GM12872 (cell line): Measurements from ENCODE around the gene RAB13.

Experiments used
- TF ChIP-seq, protein P1 (sequence below): IDR thresholded peaks from 3 replicates; pipeline ENCODE4 v1.5.1; 2011; ENCODE audit warnings: low read depth, mild to moderate bottlenecking, low read length, moderate library complexity; ENCODE audit not compliant: insufficient read depth

Gene RAB13

GRCh38 chr1:153939476-153939875 is 46.7 kb downstream of the RAB13 start:
- TF ChIP-seq, protein P1, sequence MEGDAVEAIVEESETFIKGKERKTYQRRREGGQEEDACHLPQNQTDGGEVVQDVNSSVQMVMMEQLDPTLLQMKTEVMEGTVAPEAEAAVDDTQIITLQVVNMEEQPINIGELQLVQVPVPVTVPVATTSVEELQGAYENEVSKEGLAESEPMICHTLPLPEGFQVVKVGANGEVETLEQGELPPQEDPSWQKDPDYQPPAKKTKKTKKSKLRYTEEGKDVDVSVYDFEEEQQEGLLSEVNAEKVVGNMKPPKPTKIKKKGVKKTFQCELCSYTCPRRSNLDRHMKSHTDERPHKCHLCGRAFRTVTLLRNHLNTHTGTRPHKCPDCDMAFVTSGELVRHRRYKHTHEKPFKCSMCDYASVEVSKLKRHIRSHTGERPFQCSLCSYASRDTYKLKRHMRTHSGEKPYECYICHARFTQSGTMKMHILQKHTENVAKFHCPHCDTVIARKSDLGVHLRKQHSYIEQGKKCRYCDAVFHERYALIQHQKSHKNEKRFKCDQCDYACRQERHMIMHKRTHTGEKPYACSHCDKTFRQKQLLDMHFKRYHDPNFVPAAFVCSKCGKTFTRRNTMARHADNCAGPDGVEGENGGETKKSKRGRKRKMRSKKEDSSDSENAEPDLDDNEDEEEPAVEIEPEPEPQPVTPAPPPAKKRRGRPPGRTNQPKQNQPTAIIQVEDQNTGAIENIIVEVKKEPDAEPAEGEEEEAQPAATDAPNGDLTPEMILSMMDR = no peak

DNA sequence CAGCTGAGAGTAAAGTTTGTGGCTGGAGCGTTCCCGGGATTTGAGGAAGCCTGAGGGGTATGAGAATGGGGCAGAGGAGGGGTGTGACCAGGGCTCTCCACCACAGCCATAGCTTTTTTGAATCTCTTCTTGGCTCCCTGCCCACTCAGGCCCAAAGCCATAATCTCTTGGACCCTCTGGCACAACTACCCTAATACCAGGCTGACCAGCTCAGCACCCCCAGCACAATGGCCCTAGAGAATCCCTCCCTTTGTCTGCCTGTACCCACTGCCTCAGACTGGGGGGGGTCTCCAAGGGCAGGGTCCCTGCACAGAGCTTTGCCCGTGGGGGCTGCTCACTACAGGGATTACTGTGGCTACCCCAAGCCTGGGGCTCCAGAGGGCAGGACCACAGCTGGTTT is 47.1 kb downstream of the RAB13 start:
- TF ChIP-seq, protein P1 = no peak

GRCh38 chr1:153937331-153937730 is 48.8 kb downstream of the RAB13 start:
- TF ChIP-seq, protein P1 = no peak

- TF ChIP-seq, protein P1 = no peak
Measured at GRCh38 chr1:153936011-153936802, 49.9 kb downstream of the RAB13 start.

GRCh38 chr1:153934746-153935145 is 51.4 kb downstream of the RAB13 start:
- TF ChIP-seq, protein P1 = no peak

DNA sequence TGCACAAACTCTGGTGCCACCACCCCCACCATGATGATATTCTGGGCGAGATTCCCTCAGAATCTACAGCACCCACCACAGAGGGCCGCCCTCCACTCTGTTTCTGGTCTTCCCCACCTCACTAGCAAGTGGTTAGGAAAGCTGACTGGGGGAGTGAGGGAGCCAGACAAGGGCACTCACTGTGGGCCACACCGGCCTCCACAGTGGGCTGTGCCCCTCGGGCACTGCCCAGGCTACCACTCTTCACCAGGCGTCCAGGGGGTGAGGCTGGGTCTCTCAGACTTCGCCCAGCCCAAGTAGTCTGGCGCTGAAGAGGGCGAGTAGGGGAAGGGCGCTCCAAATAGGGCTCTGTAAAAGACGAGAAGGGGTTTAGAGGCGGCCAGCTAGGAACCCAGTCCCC is 52.2 kb downstream of the RAB13 start:
- TF ChIP-seq, protein P1 = no peak

- TF ChIP-seq, protein P1 = no peak
Measured at GRCh38 chr1:153933430-153933829, 52.7 kb downstream of the RAB13 start.
